ENCODE measurements around the gene IL17RA.
A peak's percentile ranks its signal among the peaks of the same experiment; 100 is the strongest.
"Not testable (repeated sequence)": the region's sequence is repeated elsewhere in the genome, so short reads cannot be mapped to it uniquely, and the experiment has no call there.

IL17RA gene, protein sequence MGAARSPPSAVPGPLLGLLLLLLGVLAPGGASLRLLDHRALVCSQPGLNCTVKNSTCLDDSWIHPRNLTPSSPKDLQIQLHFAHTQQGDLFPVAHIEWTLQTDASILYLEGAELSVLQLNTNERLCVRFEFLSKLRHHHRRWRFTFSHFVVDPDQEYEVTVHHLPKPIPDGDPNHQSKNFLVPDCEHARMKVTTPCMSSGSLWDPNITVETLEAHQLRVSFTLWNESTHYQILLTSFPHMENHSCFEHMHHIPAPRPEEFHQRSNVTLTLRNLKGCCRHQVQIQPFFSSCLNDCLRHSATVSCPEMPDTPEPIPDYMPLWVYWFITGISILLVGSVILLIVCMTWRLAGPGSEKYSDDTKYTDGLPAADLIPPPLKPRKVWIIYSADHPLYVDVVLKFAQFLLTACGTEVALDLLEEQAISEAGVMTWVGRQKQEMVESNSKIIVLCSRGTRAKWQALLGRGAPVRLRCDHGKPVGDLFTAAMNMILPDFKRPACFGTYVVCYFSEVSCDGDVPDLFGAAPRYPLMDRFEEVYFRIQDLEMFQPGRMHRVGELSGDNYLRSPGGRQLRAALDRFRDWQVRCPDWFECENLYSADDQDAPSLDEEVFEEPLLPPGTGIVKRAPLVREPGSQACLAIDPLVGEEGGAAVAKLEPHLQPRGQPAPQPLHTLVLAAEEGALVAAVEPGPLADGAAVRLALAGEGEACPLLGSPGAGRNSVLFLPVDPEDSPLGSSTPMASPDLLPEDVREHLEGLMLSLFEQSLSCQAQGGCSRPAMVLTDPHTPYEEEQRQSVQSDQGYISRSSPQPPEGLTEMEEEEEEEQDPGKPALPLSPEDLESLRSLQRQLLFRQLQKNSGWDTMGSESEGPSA

DNA sequence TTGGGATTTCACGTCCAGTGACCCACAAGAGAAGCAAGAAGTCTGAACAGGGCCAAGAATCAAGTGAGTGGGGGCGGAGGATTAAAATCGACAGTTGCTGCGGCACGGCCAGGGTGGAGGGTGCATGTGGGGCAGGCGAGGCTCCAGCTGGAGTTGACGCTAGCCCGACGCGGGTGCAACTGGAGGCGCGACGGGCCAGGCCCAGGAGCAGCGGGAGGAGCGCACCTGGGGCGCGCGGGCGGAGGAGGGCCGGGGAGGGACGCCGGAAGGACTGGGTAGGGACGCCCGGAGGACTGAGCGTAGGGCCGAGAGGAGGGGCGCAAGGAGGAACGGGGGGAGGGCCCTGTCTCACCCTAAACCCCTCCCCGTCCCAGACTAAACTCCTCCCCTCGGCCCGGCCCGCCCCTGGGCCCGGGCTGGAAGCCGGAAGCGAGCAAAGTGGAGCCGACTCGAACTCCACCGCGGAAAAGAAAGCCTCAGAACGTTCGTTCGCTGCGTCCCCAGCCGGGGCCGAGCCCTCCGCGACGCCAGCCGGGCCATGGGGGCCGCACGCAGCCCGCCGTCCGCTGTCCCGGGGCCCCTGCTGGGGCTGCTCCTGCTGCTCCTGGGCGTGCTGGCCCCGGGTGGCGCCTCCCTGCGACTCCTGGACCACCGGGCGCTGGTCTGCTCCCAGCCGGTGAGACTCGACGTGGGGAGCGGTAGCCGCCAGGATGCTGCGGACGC, at the start of gene IL17RA:
IL17RA (plus strand) TSS at position 447 of the 723 bp plus-strand sequence; CDS start at position 539, 92 bp downstream.
- ATAC-seq (peak; percentile 92), DNase-seq (peak; percentile 95)

DNA sequence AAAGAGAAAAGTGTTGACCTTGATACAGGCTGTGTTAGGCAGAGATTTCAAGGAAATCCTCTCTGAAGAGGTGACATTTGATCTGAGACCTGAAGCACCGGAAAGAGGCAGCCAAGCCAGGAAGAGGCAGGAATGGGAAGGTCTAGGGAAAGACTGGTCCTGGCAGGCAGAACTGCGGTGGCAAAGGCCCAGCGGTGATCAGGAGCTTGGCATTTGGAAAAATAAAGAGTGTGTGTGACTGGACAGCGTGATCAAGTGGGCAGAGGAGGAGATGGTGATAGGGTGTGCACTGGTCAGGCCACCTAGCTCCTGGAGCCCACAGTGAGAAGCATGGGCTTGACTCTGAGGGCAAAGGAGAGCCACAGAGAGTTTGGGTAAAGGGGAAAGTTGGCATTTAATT, 49.6 kb upstream of the IL17RA start:
- ATAC-seq (no peak), DNase-seq (no peak)

DNA sequence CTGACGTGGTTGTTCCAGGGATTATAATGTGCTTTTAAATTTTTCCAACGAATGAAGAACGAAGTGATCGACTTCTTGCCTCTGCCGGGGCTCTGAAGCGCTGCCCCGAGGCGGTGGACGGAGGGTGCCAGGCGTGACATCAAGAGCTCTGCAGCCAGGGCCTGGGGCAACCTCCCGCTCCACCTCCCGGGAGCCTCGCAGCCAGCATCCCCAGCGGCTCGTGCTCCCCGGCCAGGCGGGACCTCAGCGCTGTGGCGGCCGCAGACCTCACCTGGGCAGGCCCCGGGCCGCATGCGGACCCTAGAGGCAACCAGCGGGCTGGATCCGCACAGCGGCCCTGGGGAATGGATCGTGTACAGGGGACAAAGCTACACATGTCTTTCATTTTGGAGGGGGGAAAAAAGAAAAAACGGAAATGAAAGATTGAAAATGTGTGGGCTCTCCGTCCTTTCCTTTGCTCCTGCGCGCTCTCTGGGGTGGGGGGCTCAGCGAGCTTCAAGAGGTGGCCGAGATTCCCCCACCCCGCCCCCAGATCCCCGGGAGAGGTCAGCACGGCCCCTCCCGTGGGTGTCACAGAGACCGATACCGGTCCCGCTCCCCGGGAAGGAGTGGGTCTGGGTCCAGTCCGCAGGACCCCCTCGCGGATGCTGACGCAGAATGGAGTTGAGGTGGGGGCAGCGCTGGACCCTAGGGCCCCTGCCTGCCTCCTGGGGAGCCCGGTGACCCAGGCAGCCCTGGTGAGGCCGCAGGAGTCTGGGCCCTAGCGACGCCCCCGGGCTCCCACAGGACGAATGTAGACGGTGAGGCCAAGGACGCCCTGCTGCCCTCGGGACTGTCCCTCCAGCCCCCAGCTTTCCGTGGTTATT, 48.6 kb upstream of the IL17RA start:
- ATAC-seq: peak; percentile 24
- peak; percentile 9 for DNase-seq

DNA sequence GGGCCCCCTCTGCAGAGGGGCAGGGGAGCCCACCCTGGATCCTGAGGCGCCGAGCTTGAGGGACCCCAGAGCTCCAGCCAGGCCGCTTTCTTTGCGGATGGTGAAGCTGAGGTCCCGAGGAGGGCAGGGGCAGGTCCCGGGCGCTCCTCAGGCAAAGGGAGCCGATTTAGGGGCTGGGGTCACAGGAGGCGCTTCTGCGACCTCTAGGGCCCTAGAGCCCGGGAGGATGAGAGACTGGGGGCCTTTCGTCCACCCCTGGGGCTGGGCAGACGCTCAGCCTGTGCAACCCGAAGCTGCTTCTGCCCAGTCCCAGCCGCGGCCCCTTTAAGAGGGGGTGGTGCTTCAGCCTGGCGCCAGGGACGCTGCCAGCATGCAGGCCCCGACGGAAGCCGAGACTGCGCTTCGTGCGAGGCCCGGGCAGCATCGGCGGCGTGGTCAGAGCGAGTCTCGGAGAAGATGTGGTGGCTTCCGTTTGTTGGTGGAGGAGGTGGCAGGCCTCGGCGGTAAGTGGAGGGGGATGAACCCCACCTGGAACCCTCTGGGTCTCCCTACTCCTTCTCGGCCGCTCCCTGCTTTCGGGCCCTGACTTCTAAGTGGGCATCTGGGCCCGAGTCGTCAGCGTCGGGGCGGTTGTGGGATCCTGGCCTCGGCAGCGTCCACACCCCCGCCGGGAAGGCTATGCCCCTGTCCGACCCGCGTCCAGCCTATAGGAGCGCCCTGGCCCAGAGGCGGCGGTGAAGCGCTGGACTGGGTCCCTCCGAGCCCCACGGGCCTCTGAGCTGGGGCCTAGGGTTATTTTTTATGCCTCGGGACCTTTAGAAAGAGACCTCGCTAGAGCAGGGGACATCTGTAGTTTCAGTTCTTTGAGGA, 47.7 kb upstream of the IL17RA start:
- ATAC-seq: peak; percentile 66
- DNase-seq: not testable (repeated sequence)

DNA sequence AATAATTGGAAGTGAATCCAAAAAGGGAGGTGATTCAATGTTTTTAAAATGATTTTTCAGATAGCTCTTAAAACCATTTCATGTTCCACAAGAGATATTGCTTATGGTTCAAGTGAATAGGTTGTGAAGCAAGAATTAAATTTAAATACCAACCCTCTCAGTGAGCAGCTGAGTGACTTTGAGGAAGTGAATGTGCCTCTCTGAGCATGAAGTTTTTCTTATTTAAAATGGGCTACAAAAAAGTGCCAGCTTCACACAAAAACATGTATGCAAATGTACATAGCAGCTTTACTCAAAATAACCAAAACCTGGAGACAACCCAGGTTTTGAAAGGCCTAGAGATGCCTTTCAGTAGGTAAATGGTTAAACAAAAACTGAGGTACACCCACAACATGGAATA, 41.3 kb upstream of the IL17RA start:
- ATAC-seq: no peak
- DNase-seq: no peak

DNA sequence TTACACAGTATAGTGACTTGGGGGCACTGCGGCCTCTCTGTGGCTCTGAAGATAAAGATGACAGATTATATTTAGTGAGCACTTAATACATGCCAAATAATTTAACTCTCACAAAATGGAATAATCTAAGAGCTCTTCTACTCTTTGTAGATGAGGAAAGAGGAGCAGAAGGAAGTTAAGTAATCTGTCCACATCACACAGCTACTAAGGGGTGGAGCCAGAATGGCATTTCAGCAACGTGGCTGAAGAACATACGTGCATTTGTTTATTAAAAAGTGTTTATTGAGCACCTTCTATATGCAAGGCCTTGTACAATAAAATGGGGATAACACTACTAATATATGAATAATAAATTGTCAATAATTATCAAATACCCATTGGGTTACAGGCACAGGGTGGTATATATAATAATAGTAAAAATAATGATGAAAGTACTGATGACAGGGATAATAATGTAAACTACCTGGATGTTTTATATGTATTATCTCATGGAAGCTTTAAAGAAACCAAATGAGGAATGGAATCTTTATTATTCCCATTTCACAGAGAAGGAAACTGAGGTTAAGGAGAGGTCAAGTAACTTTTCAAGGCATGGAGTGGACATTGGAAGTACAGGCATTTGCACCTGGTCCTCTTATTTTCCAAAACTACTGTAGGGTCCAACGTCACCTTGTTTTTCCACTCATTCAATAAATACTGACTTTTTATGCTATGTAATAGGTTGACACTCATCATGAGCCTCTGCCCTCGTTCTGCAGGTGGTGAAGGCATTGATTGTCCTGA, 38.0 kb upstream of the IL17RA start:
- ATAC-seq: no peak
- no peak for DNase-seq

DNA sequence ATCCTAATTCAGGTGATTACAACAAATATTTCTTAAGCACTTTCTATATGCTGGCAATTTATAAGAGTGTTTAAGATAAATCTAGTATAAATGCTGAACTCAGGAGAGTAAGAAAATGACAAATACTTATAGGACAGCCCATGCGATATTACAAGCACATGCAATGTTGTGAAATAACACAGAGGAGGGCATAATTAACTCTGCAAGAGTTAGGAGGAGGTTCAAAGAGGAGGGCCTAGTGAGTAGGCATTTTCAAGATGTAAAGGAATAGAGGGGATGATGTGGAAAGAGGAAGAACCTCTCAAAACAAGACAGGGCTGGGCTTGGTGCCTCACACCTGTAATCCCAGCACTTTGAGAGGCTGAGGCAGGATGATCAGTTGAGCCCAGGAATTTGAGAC, 37.1 kb upstream of the IL17RA start:
- ATAC-seq: no peak
- no peak for DNase-seq

DNA sequence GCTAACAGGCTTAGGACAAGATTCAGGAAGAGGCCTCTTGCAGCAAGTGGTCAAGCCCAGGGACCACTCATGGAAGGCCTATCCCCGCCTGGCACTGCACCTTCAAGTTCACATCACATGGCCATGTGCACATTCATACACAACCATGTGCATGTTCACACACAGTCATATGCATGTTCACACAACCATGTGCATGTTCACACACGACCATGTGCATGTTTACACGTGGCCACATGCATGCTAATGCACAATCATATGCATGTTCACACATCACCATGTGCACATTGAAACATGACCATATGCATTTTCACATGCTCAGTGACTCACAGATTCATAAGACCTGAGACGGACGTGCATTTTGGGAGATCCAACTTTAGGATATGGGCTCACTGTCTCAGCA, 28.7 kb upstream of the IL17RA start:
- DNase-seq (no peak), ATAC-seq (no peak)

DNA sequence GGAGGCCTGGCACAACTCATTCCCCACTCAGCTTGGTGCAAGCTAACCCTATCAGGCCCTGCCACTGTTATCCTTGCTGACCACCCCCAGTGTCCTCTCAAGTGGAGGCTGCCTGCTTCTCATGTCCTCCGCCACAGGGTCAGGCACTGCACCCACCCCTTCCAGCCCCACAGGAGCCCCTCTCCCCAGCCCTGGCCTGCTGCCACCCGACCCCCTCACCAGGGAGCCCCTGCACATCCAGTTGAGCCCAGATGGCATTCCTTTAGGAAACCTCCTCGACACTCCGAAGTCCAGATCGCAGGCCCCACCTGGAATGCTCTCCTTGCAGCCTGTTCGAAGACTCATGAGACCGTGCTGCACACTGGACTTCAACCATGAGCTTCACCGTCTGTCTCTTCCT, 28.0 kb upstream of the IL17RA start:
- DNase-seq (no peak), ATAC-seq (no peak)

DNA sequence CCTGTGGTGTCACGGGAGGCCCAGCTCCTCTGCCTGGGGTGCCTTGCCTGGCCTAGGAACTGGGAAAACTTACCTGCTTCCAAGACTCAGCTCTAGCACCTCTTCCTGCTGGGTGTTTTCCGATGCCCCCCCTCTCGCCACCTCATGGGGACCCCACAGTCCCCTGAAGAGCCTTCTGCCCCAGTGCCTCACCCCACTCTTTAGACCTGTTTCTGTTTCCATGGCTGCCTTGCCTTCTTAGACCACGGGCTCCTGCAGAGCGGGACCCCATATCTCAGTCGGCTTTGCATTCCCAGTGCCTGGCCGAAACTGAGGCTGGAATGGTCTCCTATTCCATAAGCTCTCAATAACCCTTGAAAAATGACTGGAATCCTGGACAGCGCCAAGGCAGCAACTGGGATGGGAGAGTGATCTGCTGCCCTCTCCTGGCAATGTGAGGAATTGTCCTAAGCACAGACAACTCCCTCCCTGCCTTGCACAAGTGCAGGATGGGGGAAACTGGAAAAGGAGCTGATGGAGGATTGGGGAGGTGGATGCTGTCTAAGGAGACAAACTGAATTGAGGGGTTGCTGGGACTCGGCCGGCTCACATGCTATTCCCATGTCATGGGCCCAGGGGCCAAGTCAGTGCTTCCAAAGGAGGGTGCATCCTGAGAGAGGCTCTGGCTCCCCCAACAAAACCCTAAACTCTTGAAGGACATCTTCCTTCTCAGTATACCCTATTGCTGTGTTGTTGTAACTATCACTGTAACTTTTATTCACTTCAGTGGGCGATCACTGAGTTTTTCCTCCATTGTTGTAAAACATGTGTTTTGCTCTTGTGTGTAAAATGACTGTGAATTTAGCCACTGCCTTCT, 26.6 kb upstream of the IL17RA start:
- DNase-seq: peak; percentile 63
- peak; percentile 57 for ATAC-seq

DNA sequence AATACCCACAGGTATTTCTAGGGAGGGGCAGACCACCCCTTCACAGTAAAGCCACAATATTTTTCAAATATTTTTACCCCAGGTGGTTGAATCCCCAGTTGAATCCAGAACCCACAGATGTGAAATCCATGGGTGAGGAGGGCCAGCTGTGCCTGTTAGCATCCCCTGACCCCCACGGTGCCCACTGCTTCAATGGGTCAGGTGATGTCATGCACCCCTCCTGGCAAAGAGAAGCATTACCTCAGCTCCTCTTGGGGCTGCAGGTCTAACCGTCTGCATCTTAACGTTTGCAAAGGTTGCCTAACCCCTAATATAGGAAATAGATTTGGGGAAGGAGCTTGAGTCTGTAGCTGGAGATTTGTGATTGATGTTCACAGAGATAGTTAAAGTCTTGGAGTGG, 24.7 kb upstream of the IL17RA start:
- ATAC-seq: no peak
- no peak for DNase-seq

DNA sequence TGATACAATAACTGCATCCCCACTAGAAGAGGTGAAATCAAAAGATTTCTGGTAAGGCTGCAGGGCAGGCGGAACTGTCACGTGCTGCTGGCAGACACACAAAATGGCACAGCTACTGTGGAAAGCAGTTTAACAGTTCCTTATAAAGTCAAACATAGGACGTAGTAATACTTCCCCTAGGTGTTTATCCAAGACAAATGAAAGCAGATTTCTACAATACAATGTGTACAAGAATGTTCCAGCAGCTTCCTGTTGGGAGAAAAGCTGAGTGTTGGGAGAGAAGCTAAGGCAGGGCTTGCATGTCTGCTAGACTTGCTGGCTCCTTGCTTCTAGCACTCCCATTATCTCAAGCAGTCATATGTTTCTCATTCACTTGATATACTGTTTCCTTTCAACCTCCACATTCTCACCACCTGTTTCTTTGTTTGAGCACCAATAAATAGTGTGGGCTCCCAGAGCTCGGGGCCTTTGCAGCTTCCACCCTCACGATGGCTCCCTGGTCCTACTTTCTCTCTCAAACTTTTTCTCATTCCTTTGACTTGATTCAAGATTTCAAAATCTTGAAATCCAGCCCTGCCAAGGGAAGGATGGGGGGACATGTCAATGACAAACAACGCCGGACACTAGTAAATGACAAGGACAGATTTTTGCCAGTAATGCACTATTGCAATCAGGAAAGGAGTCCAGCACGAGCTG, 21.2 kb upstream of the IL17RA start:
- ATAC-seq (no peak), DNase-seq (no peak)

DNA sequence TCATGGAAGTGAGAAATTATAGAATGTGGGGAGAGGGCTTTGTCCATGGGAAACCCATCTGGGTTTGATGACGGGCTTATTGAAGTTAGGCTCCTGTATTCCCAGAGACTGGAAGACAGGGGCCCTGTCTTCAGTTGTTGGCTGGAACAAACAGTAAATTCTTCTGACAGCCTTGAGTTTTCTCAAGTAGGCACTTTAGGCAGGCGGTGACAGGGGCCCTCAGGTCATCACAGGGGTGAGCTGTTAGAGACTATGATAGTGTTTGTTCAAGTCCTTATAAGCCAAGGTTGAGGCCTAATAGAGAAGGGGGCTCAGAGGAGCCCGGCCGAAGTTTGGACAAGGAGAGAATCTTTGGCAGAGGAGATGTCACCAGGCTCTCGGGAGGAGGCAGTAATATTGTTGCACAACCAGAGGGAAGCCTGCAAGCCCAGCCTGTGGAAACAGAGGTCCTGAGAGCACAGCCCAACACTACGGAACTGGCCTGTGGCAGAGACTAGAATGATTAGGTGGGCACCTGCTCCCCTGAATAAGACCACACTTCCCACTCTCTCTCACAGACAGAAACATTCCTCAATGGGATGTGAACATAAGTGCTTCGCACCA, 20.2 kb upstream of the IL17RA start:
- no peak for DNase-seq
- no peak for ATAC-seq

DNA sequence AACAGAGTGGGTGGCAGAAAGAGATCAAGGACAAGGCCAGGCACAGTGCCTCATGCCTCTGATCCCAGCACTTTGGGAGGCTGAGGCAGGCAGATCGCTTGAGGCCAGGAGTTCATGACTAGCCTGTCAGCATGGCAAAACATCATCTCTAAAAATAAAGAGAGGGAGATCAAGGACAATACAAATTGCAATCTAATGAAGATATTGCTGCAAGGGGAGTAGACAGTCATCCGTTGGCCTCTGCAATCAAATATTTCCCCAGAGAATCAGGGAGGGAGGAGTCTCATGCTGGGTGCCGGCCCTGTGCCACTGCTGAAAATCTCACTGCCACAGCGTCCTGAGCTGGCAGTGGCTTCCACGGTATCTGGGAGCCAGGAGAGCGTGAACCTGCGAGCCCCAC, 19.4 kb upstream of the IL17RA start:
- no peak for DNase-seq
- ATAC-seq: no peak

DNA sequence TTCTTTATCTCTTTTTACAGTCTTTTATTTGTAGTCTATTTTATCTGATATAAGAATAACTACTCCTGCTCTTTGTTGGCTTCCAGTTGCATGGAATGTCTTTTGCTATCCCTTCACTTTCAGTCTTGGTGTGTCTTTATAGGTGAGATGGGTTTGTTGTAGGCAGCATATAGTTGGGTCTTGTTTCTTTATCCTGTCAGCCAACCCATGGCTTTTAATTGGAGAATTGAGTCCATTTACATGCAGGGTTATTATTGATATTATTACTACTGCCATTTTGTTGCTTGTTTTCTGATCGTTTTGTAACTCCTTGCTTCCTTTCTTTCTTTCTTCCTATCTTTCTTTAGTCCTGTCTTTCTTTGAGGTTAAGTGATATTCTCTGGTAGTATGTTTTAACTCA, 11.9 kb upstream of the IL17RA start:
- DNase-seq: no peak
- ATAC-seq: no peak

DNA sequence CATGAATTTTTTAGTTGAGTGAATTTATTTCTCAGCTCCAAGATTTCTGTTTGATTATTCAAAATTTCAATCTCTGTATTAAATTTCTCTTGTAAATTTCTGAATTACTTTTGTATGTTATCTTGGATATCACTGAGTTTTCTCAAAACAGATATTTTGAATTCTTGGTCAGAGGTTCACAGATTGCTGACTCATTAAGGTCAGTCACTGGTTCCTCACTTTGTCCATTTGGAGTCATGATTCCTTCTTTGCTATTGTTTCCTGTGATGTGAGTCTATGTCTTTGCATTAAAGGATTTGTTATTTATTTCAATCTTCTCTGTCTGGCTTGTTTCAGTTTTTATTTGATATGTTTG, 10.2 kb upstream of the IL17RA start:
- ATAC-seq: no peak
- no peak for DNase-seq

DNA sequence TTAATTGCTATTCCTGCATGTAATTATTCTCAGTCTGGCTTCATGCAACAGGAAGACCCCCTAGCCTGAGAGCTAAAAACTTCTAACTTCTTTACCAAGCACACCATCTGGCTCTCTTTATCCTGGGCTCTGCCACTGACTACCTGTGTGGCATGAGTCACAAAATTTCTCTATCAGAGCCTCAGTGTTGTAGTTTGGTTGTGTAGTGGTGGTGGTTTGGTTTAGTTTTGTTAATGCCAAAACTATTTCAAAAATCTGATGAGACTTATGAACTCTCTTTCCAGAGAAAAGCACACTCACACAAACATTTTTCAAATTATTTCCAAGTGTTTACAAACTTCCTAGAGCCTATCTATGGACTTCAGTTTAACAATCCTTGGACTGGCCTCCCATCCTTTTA, 7.5 kb upstream of the IL17RA start:
- no peak for DNase-seq
- ATAC-seq: peak; percentile 31

DNA sequence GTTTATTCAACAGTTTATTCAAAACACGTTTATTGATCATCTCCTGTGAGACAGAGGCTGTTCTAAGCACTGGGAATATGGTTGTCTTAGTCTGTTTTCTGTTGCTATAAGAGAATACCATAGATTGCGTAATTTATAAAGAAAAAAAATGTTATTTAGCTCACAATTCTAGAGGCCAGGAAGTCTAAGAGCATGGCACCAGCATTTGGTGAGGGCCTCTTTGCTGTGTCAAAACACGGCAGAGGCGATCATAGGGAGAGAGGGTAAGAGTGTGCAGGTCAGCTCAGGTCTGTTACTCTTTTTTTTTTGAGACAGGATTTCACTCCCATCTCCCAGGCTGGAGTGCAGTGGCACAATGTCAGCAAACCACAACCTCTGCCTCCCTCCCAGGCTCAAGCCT, 5.2 kb upstream of the IL17RA start:
- ATAC-seq: no peak
- DNase-seq: no peak
